RWPE2 (cell line): ENCODE results near the gene ATXN3.

ENCODE experiments used
- ATAC-seq: fragments of 200-7000 bp; cut with Tn5 transposase; 3 replicates; pipeline ENCODE4 v1.9.1; 2021; ENCODE audit warnings: low read depth
- DNase-seq: peaks from one replicate; pipeline ENCODE4 v3.0.0-alpha.2; 2020; ENCODE audit warnings: low spot score
- H3K27ac ChIP-seq: fragments of 450-650 bp; 2 replicates; pipeline ENCODE4 v1.5.1; 2017; ENCODE audit warnings: mild to moderate bottlenecking; ENCODE audit not compliant: poor library complexity, severe bottlenecking
- H3K27me3 ChIP-seq: fragments of 250-450 bp; sonication (Bioruptor Pico); 2 replicates; pipeline ENCODE4 v1.5.1; 2021; ENCODE audit warnings: mild to moderate bottlenecking, moderate library complexity; ENCODE audit not compliant: insufficient read depth, poor library complexity, severe bottlenecking
- H3K36me3 ChIP-seq: fragments of 250-450 bp; sonication (Bioruptor Pico); 2 replicates; pipeline ENCODE4 v1.5.1; 2020; ENCODE audit warnings: low read depth, mild to moderate bottlenecking, moderate library complexity
- H3K4me1 ChIP-seq: fragments of 250-450 bp; sonication (Bioruptor Pico); 2 replicates; pipeline ENCODE4 v1.5.1; 2021; ENCODE audit warnings: mild to moderate bottlenecking, moderate library complexity; ENCODE audit not compliant: insufficient read depth, poor library complexity, severe bottlenecking
- H3K4me3 ChIP-seq: fragments of 250-450 bp; sonication (Bioruptor Pico); 2 replicates; pipeline ENCODE4 v1.5.1; 2021; ENCODE audit warnings: mild to moderate bottlenecking, moderate library complexity; ENCODE audit not compliant: severe bottlenecking
- H3K9me3 ChIP-seq: fragments of 250-450 bp; sonication (Bioruptor Pico); 2 replicates; pipeline ENCODE4 v1.5.1; 2021; ENCODE audit warnings: mild to moderate bottlenecking, moderate library complexity; ENCODE audit not compliant: severe bottlenecking
- TF ChIP-seq, protein P1 (sequence below): fragments of 450-650 bp; IDR thresholded peaks from one replicate; pipeline ENCODE4 v1.5.1; 2017; ENCODE audit warnings: mild to moderate bottlenecking, moderate library complexity; ENCODE audit not compliant: poor library complexity, severe bottlenecking

The ATXN3 gene

GRCh38 chr14:92121670-92122350 is 15.4 kb upstream of the ATXN3 start, which contains the start of the genes CPSF2 and NDUFB1:
TSS of gene CPSF2 (plus strand) at chr14:92121969. CDS start at chr14:92130985, 9,016 bp downstream.
TSS of gene NDUFB1 (minus strand) at chr14:92121706. CDS start at chr14:92117637, 4,069 bp downstream.
- peak within 1 kb of the TSS; percentile 61 for H3K27ac ChIP-seq
- peaks cover 6% of the 10 kb centered on the region for H3K4me1 ChIP-seq
- DNase-seq (peak; percentile 88), ATAC-seq (peak; percentile 88)
- H3K36me3 ChIP-seq: peaks cover 73% of the 10 kb centered on the region
- no peaks in the 10 kb centered on the region for H3K9me3 ChIP-seq
- TF ChIP-seq, protein P1, sequence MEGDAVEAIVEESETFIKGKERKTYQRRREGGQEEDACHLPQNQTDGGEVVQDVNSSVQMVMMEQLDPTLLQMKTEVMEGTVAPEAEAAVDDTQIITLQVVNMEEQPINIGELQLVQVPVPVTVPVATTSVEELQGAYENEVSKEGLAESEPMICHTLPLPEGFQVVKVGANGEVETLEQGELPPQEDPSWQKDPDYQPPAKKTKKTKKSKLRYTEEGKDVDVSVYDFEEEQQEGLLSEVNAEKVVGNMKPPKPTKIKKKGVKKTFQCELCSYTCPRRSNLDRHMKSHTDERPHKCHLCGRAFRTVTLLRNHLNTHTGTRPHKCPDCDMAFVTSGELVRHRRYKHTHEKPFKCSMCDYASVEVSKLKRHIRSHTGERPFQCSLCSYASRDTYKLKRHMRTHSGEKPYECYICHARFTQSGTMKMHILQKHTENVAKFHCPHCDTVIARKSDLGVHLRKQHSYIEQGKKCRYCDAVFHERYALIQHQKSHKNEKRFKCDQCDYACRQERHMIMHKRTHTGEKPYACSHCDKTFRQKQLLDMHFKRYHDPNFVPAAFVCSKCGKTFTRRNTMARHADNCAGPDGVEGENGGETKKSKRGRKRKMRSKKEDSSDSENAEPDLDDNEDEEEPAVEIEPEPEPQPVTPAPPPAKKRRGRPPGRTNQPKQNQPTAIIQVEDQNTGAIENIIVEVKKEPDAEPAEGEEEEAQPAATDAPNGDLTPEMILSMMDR: no peak
- peak within 1 kb of the TSS; percentile 98 for H3K4me3 ChIP-seq
- H3K27me3 ChIP-seq: no peaks in the 10 kb centered on the region

DNA sequence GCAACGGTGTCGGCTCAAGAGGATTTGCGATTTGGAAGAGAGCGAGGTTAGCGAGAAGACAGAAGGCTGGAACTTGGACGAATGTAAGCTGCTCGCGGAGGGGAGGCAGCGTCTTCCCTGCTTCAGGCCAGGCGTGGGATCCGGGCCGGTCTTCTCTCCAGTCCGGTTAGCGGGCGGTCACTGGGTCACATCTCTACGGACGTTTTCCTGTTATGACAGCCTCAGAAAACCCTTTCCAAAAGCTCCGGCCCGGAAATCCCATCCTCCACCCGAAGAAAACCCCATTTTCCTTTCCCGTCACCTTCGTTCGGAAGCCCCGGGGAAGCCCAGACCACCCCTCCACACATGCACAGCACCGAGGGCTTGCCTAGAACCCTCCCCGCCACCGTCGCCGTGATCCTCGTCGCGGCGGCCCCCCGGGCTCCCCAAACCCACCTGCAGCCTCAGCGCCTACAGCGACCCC is 14.9 kb upstream of the ATXN3 start:
- H3K4me3 ChIP-seq: peak overlapping the region; percentile 98
- H3K9me3 ChIP-seq: no peaks in the 10 kb centered on the region
- DNase-seq (no peak), ATAC-seq (peak; percentile 45)
- no peaks in the 10 kb centered on the region for H3K27me3 ChIP-seq
- TF ChIP-seq, protein P1: no peak
- peaks cover 72% of the 10 kb centered on the region for H3K36me3 ChIP-seq
- peaks cover 6% of the 10 kb centered on the region for H3K4me1 ChIP-seq
- H3K27ac ChIP-seq: peak overlapping the region; percentile 61

GRCh38 chr14:92109490-92109889 is 3.1 kb upstream of the ATXN3 start:
- Histone ChIP-seq H3K9me3 (no peaks in the 10 kb centered on the region), H3K27ac (no peak overlapping the region), H3K36me3 (no peaks in the 10 kb centered on the region; the same call in 1 of the 2 replicates), H3K4me3 (no peak overlapping the region), H3K4me1 (peaks cover 3% of the 10 kb centered on the region), H3K27me3 (no peaks in the 10 kb centered on the region)
- DNase-seq (no peak), ATAC-seq (no peak)
- TF ChIP-seq, protein P1: no peak

DNA sequence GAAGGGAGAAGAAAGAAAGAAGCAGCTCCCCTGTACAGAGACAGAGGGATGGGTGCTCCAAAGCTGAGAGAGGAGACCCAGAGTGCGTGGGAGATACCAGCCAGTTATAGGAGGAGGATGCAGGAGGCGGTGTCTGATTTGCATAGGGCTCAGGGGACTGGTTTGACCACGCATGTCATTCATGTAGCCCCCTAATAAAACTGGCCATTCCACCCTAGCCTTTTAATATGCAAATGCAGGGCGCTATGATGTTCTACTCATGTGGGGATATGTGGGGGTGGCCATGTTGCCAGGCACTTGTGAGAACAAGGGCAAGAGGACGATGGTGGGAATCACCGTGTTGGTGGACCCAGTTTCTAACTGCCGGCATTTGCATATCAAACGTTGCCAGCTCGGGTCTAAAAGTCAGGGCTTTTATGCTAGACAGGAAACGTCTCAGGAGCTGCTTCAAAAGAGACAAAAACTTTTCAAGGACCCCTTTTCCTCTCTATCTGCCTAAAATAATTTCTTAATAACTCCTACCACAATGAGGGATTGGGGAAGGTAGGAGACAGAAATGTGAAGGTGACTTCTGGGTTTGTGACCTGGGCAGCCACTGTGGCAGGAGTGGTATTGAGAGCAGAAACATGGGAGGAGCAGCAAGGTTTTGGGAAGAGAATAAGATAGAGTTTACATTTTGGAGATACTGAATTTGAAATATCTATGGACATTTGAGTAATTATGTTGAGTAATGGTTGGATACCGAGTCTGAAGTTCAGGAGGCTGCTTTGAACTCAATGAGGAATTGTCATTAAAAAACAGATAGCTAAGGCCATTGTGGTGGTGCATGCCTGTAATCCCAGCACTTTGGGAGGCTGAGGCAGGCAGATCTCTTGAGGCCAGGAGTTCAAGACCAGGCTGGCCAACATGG is 2.2 kb upstream of the ATXN3 start:
- peaks cover 6% of the 10 kb centered on the region for H3K4me1 ChIP-seq
- TF ChIP-seq, protein P1: no peak

More for the DNA sequence above, 2.2 kb upstream of the ATXN3 start:
- DNase-seq (no peak), ATAC-seq (no peak)
- Histone ChIP-seq H3K27me3 (no peaks in the 10 kb centered on the region), H3K27ac (no peak overlapping the region), H3K36me3 (no peaks in the 10 kb centered on the region), H3K9me3 (no peaks in the 10 kb centered on the region), H3K4me3 (no peak overlapping the region)
